GM23248 (cell line): ENCODE data around the gene SHE. TPM values are rescaled to one million over a fixed set of nuclear protein-coding genes. Genes with fewer than 3 reads are reported as not detected.

Source experiments
- DNase-seq: peaks from one replicate; pipeline ENCODE4 v3.0.0-alpha.2; 2015
- H2AFZ ChIP-seq: fragments of 200-600 bp; sonication (generic); 2 replicates; pipeline ENCODE4 v1.6.1; 2016; ENCODE audit warnings: antibody characterized with exemption
- H3F3A ChIP-seq: fragments of 200-600 bp; sonication (generic); 2 replicates; pipeline ENCODE4 v1.6.1; 2016; ENCODE audit warnings: mild to moderate bottlenecking, antibody characterized with exemption, mixed run types; ENCODE audit not compliant: insufficient read depth
- H3K27ac ChIP-seq: fragments of 200-600 bp; sonication (generic); 2 replicates; pipeline ENCODE4 v1.5.1; 2016; ENCODE audit warnings: mild to moderate bottlenecking
- H3K27me3 ChIP-seq: fragments of 200-600 bp; sonication (generic); replicated peaks from 2 replicates; pipeline ENCODE4 v1.6.1; 2016; ENCODE audit warnings: mild to moderate bottlenecking; ENCODE audit not compliant: insufficient read depth
- H3K36me3 ChIP-seq: fragments of 200-600 bp; sonication (generic); 2 replicates; pipeline ENCODE4 v1.6.1; 2016; ENCODE audit warnings: low read depth, mild to moderate bottlenecking
- H3K4me1 ChIP-seq: fragments of 200-600 bp; sonication (generic); 2 replicates; pipeline ENCODE4 v1.6.1; 2016; ENCODE audit warnings: mild to moderate bottlenecking; ENCODE audit not compliant: insufficient read depth
- H3K4me2 ChIP-seq: fragments of 200-600 bp; sonication (generic); one replicate; pipeline ENCODE4 v1.6.1; 2016; ENCODE audit warnings: mild to moderate bottlenecking; ENCODE audit not compliant: unreplicated experiment
- H3K4me3 ChIP-seq: fragments of 200-600 bp; sonication (generic); 2 replicates; pipeline ENCODE4 v1.5.1; 2016; ENCODE audit warnings: mild to moderate bottlenecking
- H3K79me2 ChIP-seq: fragments of 200-600 bp; sonication (generic); 2 replicates; pipeline ENCODE4 v1.6.1; 2016; ENCODE audit warnings: mild to moderate bottlenecking; ENCODE audit not compliant: insufficient read depth
- H3K9ac ChIP-seq: fragments of 200-600 bp; sonication (generic); 2 replicates; pipeline ENCODE4 v1.6.1; 2016; ENCODE audit warnings: mild to moderate bottlenecking
- H3K9me2 ChIP-seq: fragments of 200-600 bp; sonication (generic); 2 replicates; pipeline ENCODE4 v1.6.1; 2016; ENCODE audit warnings: mixed run types, mild to moderate bottlenecking, moderate library complexity; ENCODE audit not compliant: insufficient read depth
- H3K9me3 ChIP-seq: fragments of 200-600 bp; sonication (generic); one replicate; pipeline ENCODE4 v1.6.1; 2017; ENCODE audit warnings: low read depth
- H4K20me1 ChIP-seq: fragments of 200-600 bp; sonication (generic); 2 replicates; pipeline ENCODE4 v1.6.0; 2016; ENCODE audit not compliant: insufficient read depth
- EZH2 ChIP-seq: fragments of 200-600 bp; sonication (generic); IDR thresholded peaks from 2 replicates; pipeline ENCODE4 v1.6.1; 2018; ENCODE audit warnings: antibody characterized with exemption, mild to moderate bottlenecking; ENCODE audit not compliant: insufficient read depth, poor library complexity, severe bottlenecking
- EZH2phosphoT487 ChIP-seq: fragments of 200-600 bp; sonication (generic); IDR thresholded peaks from 2 replicates; pipeline ENCODE4 v1.6.1; 2018; ENCODE audit warnings: antibody characterized with exemption, moderate library complexity, mild to moderate bottlenecking, low read depth; ENCODE audit not compliant: insufficient read depth
- WGBS, 2 experiments: methylation state at CpG; one replicate each; pipeline ENCODE4 v1.1.6; 2015 to 2017; ENCODE audit warnings: low lambda C conversion rate in 2 of 2, low coverage in 1 of 2; ENCODE audit errors: missing lambda C conversion rate in 2 of 2; 5-methylcytosine and 5-hydroxymethylcytosine counted together
- in situ Hi-C: fragments of 300-500 bp; cut with MboI; formaldehyde crosslinking; loops from 2 replicates; pipeline ENCODE4 v1.15.0; 2020
- polyA plus RNA-seq: library from polyadenylated mRNA; unstranded; fragments of >200 nt; fragmentation: Nextera tagmentation; extraction: Ambion mirVana; gene quantifications from 2 replicates; pipeline ENCODE4 v1.2.1, GENCODE V29; 2016
- total RNA-seq: library from RNA; depleted of rRNA; stranded (reverse); fragments of >200 nt; shearing (Covaris generic); gene quantifications from 2 replicates; pipeline ENCODE4 v1.2.3, GENCODE V29; 2014

SHE gene
- total and polyA plus RNA-seq, 2 experiments from 2014 or later: 0.03 TPM; not detected in 1

DNA sequence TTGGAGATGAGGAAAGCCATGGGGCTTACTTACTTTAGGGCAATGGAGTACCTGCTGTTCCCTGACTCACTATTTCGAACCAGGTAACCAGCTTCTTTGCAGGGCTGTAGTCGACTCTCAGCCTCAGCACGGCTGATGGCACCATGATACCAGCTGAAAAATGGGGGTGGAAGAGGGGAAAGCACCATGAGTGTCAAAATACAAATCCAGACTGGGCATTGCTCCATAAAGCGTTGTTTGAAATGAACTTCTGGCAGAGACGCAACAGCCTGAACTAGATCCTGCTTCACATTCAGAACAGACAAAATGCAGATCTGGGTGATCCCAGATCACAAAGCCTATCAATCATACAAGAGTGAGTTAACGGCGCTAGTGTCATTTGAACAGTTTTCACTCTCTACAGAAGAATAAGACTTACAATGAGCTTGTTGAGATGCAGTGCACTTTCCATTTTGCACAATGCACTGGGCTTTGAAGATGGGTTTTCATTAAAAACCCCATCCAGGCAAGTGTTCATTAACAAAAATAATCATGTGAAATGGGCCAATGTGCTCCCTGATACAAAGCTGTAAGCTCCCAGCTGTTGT is 16.2 kb downstream of the SHE start:
- no peak overlapping the region for H2AFZ ChIP-seq
- H3K9me2 ChIP-seq: no peaks in the 10 kb centered on the region
- no peaks in the 10 kb centered on the region for H4K20me1 ChIP-seq
- no peaks in the 10 kb centered on the region for H3K36me3 ChIP-seq
- H3K27ac ChIP-seq: no peak overlapping the region
- no peak overlapping the region for H3K4me3 ChIP-seq
- no peak for TF ChIP-seq EZH2phosphoT487
- TF ChIP-seq EZH2: no peak
- H3K27me3 ChIP-seq: peaks cover 18% of the 10 kb centered on the region; the same call in 1 of the 2 replicates
- H3F3A ChIP-seq: 0 out of 2 replicates have a peak, but pooled peaks cover 3% of the 10 kb centered on the region
- H3K9me3 ChIP-seq: no peaks in the 10 kb centered on the region
- no peak for DNase-seq
- no peak overlapping the region for H3K4me2 ChIP-seq
- H3K4me1 ChIP-seq: no peaks in the 10 kb centered on the region
- no peak overlapping the region for H3K9ac ChIP-seq
- H3K79me2 ChIP-seq: no peaks in the 10 kb centered on the region
- 65 to 68% methylated on average over 7 of the region's 7 CpGs for WGBS, 2 experiments
- in situ Hi-C loops: loop anchor here (5.0 to 10.0 kb wide), 2 partner anchors 41 to 399 kb away; no protein-coding TSS in a partner anchor

GRCh38 chr1:154485106-154485505 is 17.1 kb downstream of the SHE start:
- H3K9me3 ChIP-seq: no peaks in the 10 kb centered on the region
- H3K9ac ChIP-seq: no peak overlapping the region
- no peaks in the 10 kb centered on the region for H3K4me1 ChIP-seq
- 83 to 87% methylated on average over 5 of the region's 5 CpGs for WGBS, 2 experiments
- in situ Hi-C loops: loop anchor here (5.0 to 10.0 kb wide), 2 partner anchors 42 to 400 kb away; no protein-coding TSS in a partner anchor
- 0 out of 2 replicates have a peak, but pooled peaks cover 3% of the 10 kb centered on the region for H3F3A ChIP-seq
- no peaks in the 10 kb centered on the region for H3K36me3 ChIP-seq
- H3K4me2 ChIP-seq: no peak overlapping the region
- peaks cover 9% of the 10 kb centered on the region; the same call in 1 of the 2 replicates for H3K27me3 ChIP-seq
- H2AFZ ChIP-seq: no peak overlapping the region
- DNase-seq: no peak
- no peaks in the 10 kb centered on the region for H3K9me2 ChIP-seq
- no peak overlapping the region for H3K4me3 ChIP-seq
- no peaks in the 10 kb centered on the region for H4K20me1 ChIP-seq
- TF ChIP-seq EZH2: no peak
- TF ChIP-seq EZH2phosphoT487: no peak
- H3K79me2 ChIP-seq: no peaks in the 10 kb centered on the region
- H3K27ac ChIP-seq: no peak overlapping the region

GRCh38 chr1:154483941-154484803 is 18.0 kb downstream of the SHE start:
- DNase-seq: peak; percentile 35
- in situ Hi-C loops: loop anchor here (10.0 kb wide), 1 partner anchor 401 kb away; no protein-coding TSS in a partner anchor
- Histone ChIP-seq H3K27ac (no peak overlapping the region), H2AFZ (no peak overlapping the region), H3K9me2 (no peaks in the 10 kb centered on the region), H3K27me3 (peaks cover 2% of the 10 kb centered on the region; the same call in 1 of the 2 replicates), H3K4me3 (no peak overlapping the region), H3K36me3 (no peaks in the 10 kb centered on the region), H3K9me3 (no peaks in the 10 kb centered on the region), H4K20me1 (no peaks in the 10 kb centered on the region), H3K9ac (no peak overlapping the region), H3K4me2 (no peak overlapping the region), H3F3A (0 out of 2 replicates have a peak, but pooled peaks cover 3% of the 10 kb centered on the region), H3K4me1 (no peaks in the 10 kb centered on the region), H3K79me2 (no peaks in the 10 kb centered on the region)
- no peak for TF ChIP-seq EZH2
- 84 to 89% methylated on average over 14 of the region's 14 CpGs for WGBS, 2 experiments

- no peaks in the 10 kb centered on the region for H3K36me3 ChIP-seq
Measured at GRCh38 chr1:154481053-154481452, 21.2 kb downstream of the SHE start.

More at GRCh38 chr1:154481053-154481452, 21.2 kb downstream of the SHE start:
- Histone ChIP-seq H3K27me3 (no peaks in the 10 kb centered on the region), H3K4me2 (no peak overlapping the region), H3K79me2 (no peaks in the 10 kb centered on the region), H3K27ac (no peak overlapping the region), H3F3A (0 out of 2 replicates have a peak, but pooled peaks cover 3% of the 10 kb centered on the region), H3K4me3 (no peak overlapping the region), H3K9me3 (no peaks in the 10 kb centered on the region), H3K9ac (no peak overlapping the region), H3K4me1 (peaks cover 4% of the 10 kb centered on the region; the same call in 1 of the 2 replicates), H3K9me2 (no peaks in the 10 kb centered on the region), H2AFZ (no peak overlapping the region), H4K20me1 (no peaks in the 10 kb centered on the region)
- in situ Hi-C loops: loop anchor here (10.0 kb wide), 1 partner anchor 404 kb away; no protein-coding TSS in a partner anchor
- no peak for DNase-seq
- no peak for TF ChIP-seq EZH2
- TF ChIP-seq EZH2phosphoT487: no peak
- WGBS, 2 experiments: 46 to 52% methylated on average over 1 of the region's 1 CpG
